OCI-LY7 (cell line): ENCODE data around the gene PPP2R3B.

Source experiments
- EZH2phosphoT487 ChIP-seq: fragments of 200-600 bp; sonication (generic); IDR thresholded peaks from 2 replicates; pipeline ENCODE4 v1.6.1; 2018; ENCODE audit warnings: low read depth, borderline replicate concordance, mild to moderate bottlenecking, mixed run types, antibody characterized with exemption, low read length, moderate library complexity, mixed read lengths
- TF ChIP-seq, protein P1 (sequence below): fragments of 200-600 bp; sonication (generic); conservative IDR thresholded peaks from 2 replicates; pipeline ENCODE4 v1.5.1; 2014; ENCODE audit warnings: mild to moderate bottlenecking, antibody characterized with exemption, low read length, moderate library complexity, mixed read lengths

DNA sequence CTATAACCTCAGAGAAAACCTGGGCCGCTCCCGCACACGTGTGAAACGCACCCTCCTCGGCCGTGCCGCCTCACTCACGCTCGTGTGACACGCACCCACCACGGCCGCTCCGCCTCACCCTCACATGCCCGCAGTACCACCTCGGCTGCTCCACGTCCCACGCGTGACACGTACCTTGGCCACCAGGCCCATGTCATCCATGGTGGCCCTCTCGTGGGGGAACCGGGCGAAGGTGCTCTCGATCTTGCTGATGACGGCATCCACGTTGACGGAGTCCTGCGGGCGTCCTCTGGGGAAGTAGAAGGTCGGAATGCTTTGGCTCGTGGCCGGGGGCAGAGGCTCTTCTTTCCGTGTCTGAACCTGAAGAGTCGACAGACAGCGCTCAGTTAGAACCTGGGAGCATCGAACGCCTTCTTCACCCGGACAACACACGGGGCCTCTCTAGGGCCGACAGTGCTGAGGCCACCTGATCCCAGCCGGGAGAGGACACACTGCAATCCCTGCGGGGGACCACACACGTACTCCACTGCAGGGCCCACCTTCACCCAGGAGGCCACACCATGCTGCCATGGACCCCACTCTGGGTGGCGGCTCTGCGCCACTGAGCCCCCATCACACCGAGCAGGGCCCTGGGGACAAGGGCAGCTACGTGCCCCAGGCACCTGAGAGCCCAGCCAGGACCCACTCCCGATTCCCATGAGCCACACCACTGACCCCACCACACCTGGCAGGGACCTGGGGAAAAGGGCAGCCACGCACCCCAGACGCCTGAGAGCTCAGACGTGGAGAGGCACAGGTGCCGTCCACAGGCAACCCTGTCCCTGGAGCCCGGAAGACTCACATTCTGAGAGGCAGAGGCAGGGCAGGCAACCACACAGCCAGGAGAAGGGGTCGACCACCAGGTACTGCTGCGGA is 25.2 kb downstream of the PPP2R3B start:
- TF ChIP-seq, protein P1, sequence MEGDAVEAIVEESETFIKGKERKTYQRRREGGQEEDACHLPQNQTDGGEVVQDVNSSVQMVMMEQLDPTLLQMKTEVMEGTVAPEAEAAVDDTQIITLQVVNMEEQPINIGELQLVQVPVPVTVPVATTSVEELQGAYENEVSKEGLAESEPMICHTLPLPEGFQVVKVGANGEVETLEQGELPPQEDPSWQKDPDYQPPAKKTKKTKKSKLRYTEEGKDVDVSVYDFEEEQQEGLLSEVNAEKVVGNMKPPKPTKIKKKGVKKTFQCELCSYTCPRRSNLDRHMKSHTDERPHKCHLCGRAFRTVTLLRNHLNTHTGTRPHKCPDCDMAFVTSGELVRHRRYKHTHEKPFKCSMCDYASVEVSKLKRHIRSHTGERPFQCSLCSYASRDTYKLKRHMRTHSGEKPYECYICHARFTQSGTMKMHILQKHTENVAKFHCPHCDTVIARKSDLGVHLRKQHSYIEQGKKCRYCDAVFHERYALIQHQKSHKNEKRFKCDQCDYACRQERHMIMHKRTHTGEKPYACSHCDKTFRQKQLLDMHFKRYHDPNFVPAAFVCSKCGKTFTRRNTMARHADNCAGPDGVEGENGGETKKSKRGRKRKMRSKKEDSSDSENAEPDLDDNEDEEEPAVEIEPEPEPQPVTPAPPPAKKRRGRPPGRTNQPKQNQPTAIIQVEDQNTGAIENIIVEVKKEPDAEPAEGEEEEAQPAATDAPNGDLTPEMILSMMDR: no peak
- no peak for TF ChIP-seq EZH2phosphoT487
